HEK293 (cell line): ENCODE results near the gene ZCCHC13.

Experiments
- AEBP2 ChIP-seq: fragments of 450-650 bp; formaldehyde crosslinking; IDR thresholded peaks from 2 replicates; pipeline ENCODE4 v1.5.1; 2016; ENCODE audit warnings: missing biosample characterization, missing genetic modification characterization, borderline replicate concordance
- ATF2 ChIP-seq: fragments of 450-650 bp; formaldehyde crosslinking; IDR thresholded peaks from 2 replicates; pipeline ENCODE4 v1.5.1; 2016; ENCODE audit warnings: missing biosample characterization, missing genetic modification characterization, low read depth
- BCL6B ChIP-seq: fragments of 450-650 bp; formaldehyde crosslinking; IDR thresholded peaks from 2 replicates; pipeline ENCODE4 v1.5.1; 2017; ENCODE audit warnings: missing biosample characterization, missing genetic modification characterization
- INSM2 ChIP-seq: fragments of 450-650 bp; formaldehyde crosslinking; IDR thresholded peaks from 2 replicates; pipeline ENCODE4 v1.5.1; 2016; ENCODE audit warnings: missing biosample characterization, missing genetic modification characterization
- KLF16 ChIP-seq: fragments of 450-650 bp; formaldehyde crosslinking; IDR thresholded peaks from 2 replicates; pipeline ENCODE4 v1.5.1; 2017; ENCODE audit warnings: missing biosample characterization, missing genetic modification characterization
- REPIN1 ChIP-seq: fragments of 450-650 bp; formaldehyde crosslinking; IDR thresholded peaks from 2 replicates; pipeline ENCODE4 v1.5.1; 2017; ENCODE audit warnings: missing biosample characterization, missing genetic modification characterization, low read depth
- SALL2 ChIP-seq: fragments of 450-650 bp; formaldehyde crosslinking; IDR thresholded peaks from 2 replicates; pipeline ENCODE4 v1.5.0; 2017; ENCODE audit warnings: missing biosample characterization, mild to moderate bottlenecking, missing genetic modification characterization, borderline replicate concordance
- SCRT1 ChIP-seq: fragments of 450-650 bp; formaldehyde crosslinking; IDR thresholded peaks from 2 replicates; pipeline ENCODE4 v1.5.1; 2016; ENCODE audit warnings: missing biosample characterization, missing genetic modification characterization, borderline replicate concordance
- TSHZ1 ChIP-seq: fragments of 450-650 bp; formaldehyde crosslinking; IDR thresholded peaks from 2 replicates; pipeline ENCODE4 v1.5.1; 2016; ENCODE audit warnings: missing biosample characterization, missing genetic modification characterization, borderline replicate concordance
- ZBTB1 ChIP-seq: fragments of 450-650 bp; formaldehyde crosslinking; IDR thresholded peaks from 2 replicates; pipeline ENCODE4 v1.5.1; 2016; ENCODE audit warnings: missing biosample characterization, missing genetic modification characterization
- ZBTB11 ChIP-seq: fragments of 450-650 bp; formaldehyde crosslinking; conservative IDR thresholded peaks from 2 replicates; pipeline ENCODE4 v1.5.1; 2016; ENCODE audit warnings: low read depth, missing biosample characterization, missing genetic modification characterization
- ZBTB7A ChIP-seq: fragments of 450-650 bp; formaldehyde crosslinking; IDR thresholded peaks from 2 replicates; pipeline ENCODE4 v1.5.1; 2016; ENCODE audit warnings: low read depth, missing biosample characterization, missing genetic modification characterization
- ZBTB8A ChIP-seq: fragments of 450-650 bp; formaldehyde crosslinking; IDR thresholded peaks from 2 replicates; pipeline ENCODE4 v1.5.1; 2016; ENCODE audit warnings: missing biosample characterization, missing genetic modification characterization
- ZIC2 ChIP-seq: fragments of 450-650 bp; formaldehyde crosslinking; IDR thresholded peaks from 2 replicates; pipeline ENCODE4 v1.5.1; 2016; ENCODE audit warnings: missing biosample characterization, missing genetic modification characterization
- ZNF140 ChIP-seq: fragments of 450-650 bp; formaldehyde crosslinking; IDR thresholded peaks from 2 replicates; pipeline ENCODE4 v1.5.1; 2016; ENCODE audit warnings: missing biosample characterization, missing genetic modification characterization
- ZNF19 ChIP-seq: fragments of 450-650 bp; formaldehyde crosslinking; IDR thresholded peaks from 2 replicates; pipeline ENCODE4; 2016; ENCODE audit warnings: missing biosample characterization, missing genetic modification characterization, low read depth
- ZNF239 ChIP-seq: fragments of 450-650 bp; formaldehyde crosslinking; IDR thresholded peaks from 2 replicates; pipeline ENCODE4 v1.5.1; 2016; ENCODE audit warnings: missing biosample characterization, missing genetic modification characterization
- ZNF24 ChIP-seq: fragments of 450-650 bp; formaldehyde crosslinking; IDR thresholded peaks from 2 replicates; pipeline ENCODE4 v1.5.1; 2016; ENCODE audit warnings: missing biosample characterization, missing genetic modification characterization
- ZNF366 ChIP-seq: fragments of 450-650 bp; formaldehyde crosslinking; conservative IDR thresholded peaks from 2 replicates; pipeline ENCODE4 v1.5.1; 2016; ENCODE audit warnings: missing biosample characterization, missing genetic modification characterization
- ZNF398 ChIP-seq: fragments of 450-650 bp; formaldehyde crosslinking; IDR thresholded peaks from 2 replicates; pipeline ENCODE4 v1.5.1; 2017; ENCODE audit warnings: missing biosample characterization, missing genetic modification characterization
- ZNF48 ChIP-seq: fragments of 450-650 bp; formaldehyde crosslinking; IDR thresholded peaks from 2 replicates; pipeline ENCODE4 v1.5.1; 2016; ENCODE audit warnings: missing biosample characterization, missing genetic modification characterization
- ZNF501 ChIP-seq: fragments of 450-650 bp; formaldehyde crosslinking; IDR thresholded peaks from 2 replicates; pipeline ENCODE4 v1.5.1; 2016; ENCODE audit warnings: missing biosample characterization, missing genetic modification characterization
- ZNF670 ChIP-seq: fragments of 450-650 bp; formaldehyde crosslinking; IDR thresholded peaks from 2 replicates; pipeline ENCODE4 v1.5.1; 2016; ENCODE audit warnings: missing biosample characterization, missing genetic modification characterization, low read depth
- ZNF677 ChIP-seq: fragments of 450-650 bp; IDR thresholded peaks from 2 replicates; pipeline ENCODE4 v1.5.0; 2018; ENCODE audit warnings: missing biosample characterization, mild to moderate bottlenecking, missing genetic modification characterization, moderate library complexity

ZCCHC13 gene

GRCh38 chrX:74293343-74293946, 10.5 kb upstream of the ZCCHC13 start (continued):
- no peak for TF ChIP-seq TSHZ1 (tag by site-specific recombination)
- no peak for TF ChIP-seq ZNF239 (tag by site-specific recombination)
- TF ChIP-seq SCRT1 (tag by site-specific recombination) = no peak
- no peak for TF ChIP-seq AEBP2 (tag by site-specific recombination)
- no peak for TF ChIP-seq ZBTB1 (tag by site-specific recombination)
- no peak for TF ChIP-seq ZNF48 (tag by site-specific recombination)
- no peak for TF ChIP-seq SALL2
- no peak for TF ChIP-seq ATF2
- no peak for TF ChIP-seq ZBTB11 (tag by site-specific recombination)
- TF ChIP-seq ZNF19 (tag by site-specific recombination) = no peak
- TF ChIP-seq INSM2 (tag by site-specific recombination) = no peak
- no peak for TF ChIP-seq ZNF140 (tag by site-specific recombination)
- no peak; the same call in none of the 2 replicates for TF ChIP-seq ZNF366 (tag by site-specific recombination)
- TF ChIP-seq BCL6B (tag by site-specific recombination) = no peak
- TF ChIP-seq ZBTB8A = no peak
- TF ChIP-seq ZNF670 (tag by site-specific recombination) = no peak
- TF ChIP-seq ZNF677 (tag by site-specific recombination) = no peak
- TF ChIP-seq ZNF24 (tag by site-specific recombination) = no peak
- TF ChIP-seq ZNF398 (tag by site-specific recombination) = no peak; the same call in 1 of the 2 replicates
- no peak for TF ChIP-seq ZIC2 (tag by site-specific recombination)
- no peak for TF ChIP-seq REPIN1 (tag by site-specific recombination)
- 0 out of 2 replicates have a peak, but pooled peaks have one; percentile 45 for TF ChIP-seq ZNF501 (tag by site-specific recombination)
- 0 out of 2 replicates have a peak, but pooled peaks have one; percentile 40 for TF ChIP-seq KLF16 (tag by site-specific recombination)
- peak; percentile 26; the same call in 1 of the 2 replicates for TF ChIP-seq ZBTB7A (tag by site-specific recombination)
